LHCN-M2 (cell line): ENCODE measurements around the gene OR4K2. TPM values are rescaled to one million over a fixed set of nuclear protein-coding genes. Genes with fewer than 3 reads are reported as not detected.

Experiments
- total RNA-seq: library from RNA; depleted of rRNA; stranded (reverse); fragments of >200 nt; gene quantifications from 2 replicates; pipeline ENCODE4 v1.2.3, GENCODE V29; 2014; rRNA removed

OR4K2 gene
- total RNA-seq, 1 experiment from 2014 or later: not detected

Other genes starting within 250 kb of the OR4K2 start
- not detected in 2 replicates for gene OR11H2, start 161.3 kb upstream of the OR4K2 start, total RNA-seq
- gene OR4Q3, start 131.6 kb upstream of the OR4K2 start, total RNA-seq: not detected in 2 replicates
- not detected in 2 replicates for gene OR4M1, start 101.6 kb upstream of the OR4K2 start, total RNA-seq
- gene OR4N2, start 71.4 kb upstream of the OR4K2 start, total RNA-seq: not detected in 2 replicates
- not detected in 2 replicates for gene OR4K5, start 45.5 kb downstream of the OR4K2 start, total RNA-seq
- gene OR4K1, start 55.8 kb downstream of the OR4K2 start, total RNA-seq: not detected in 2 replicates
- gene OR4K15, start 100.4 kb downstream of the OR4K2 start, total RNA-seq: not detected in 2 replicates
- not detected in 2 replicates for gene OR4Q2, start 127.0 kb downstream of the OR4K2 start, total RNA-seq
- not detected in 2 replicates for gene OR4K14, start 144.2 kb downstream of the OR4K2 start, total RNA-seq
- not detected in 2 replicates for gene OR4K13, start 160.9 kb downstream of the OR4K2 start, total RNA-seq
- gene OR4L1, start 184.9 kb downstream of the OR4K2 start, total RNA-seq: not detected in 2 replicates
- gene OR4K17, start 235.6 kb downstream of the OR4K2 start, total RNA-seq: not detected in 2 replicates